NCI-H460 (cell line): ENCODE measurements around the gene CROT. TPM values are rescaled to one million over a fixed set of nuclear protein-coding genes. Genes with fewer than 3 reads are reported as not detected.
A peak's percentile ranks its signal among the peaks of the same experiment; 100 is the strongest.

Experiments
- DNase-seq: peaks from one replicate; pipeline ENCODE4 v3.0.0-alpha.2; 2016; ENCODE audit warnings: low read depth; ENCODE audit errors: extremely low read depth
- small RNA-seq, 2 experiments: library from RNA; depleted of rRNA; stranded (forward); fragments of <200 nt; gene quantifications; one replicate each; pipeline ENCODE3, GENCODE V24; 2014
- total RNA-seq: library from RNA; depleted of rRNA; stranded (reverse); fragments of >200 nt; shearing (Covaris generic); gene quantifications from 2 replicates; pipeline ENCODE4 v1.2.3, GENCODE V29; 2014; rRNA removed

CROT gene
- total RNA-seq, 1 experiment from 2014 or later: 10.9 TPM

GRCh38 chr7:87413951-87414793 is 68.7 kb downstream of the CROT start:
- DNase-seq: no peak

- no peak for DNase-seq
These were observed 69.3 kb downstream of the CROT start for GRCh38 chr7:87414794-87415188.

GRCh38 chr7:87416682-87417587 is 71.5 kb downstream of the CROT start:
- DNase-seq: peak; percentile 67

GRCh38 chr7:87420173-87420572 is 74.7 kb downstream of the CROT start:
- no peak for DNase-seq

GRCh38 chr7:87424075-87424474 is 78.6 kb downstream of the CROT start:
- DNase-seq: no peak

- DNase-seq: no peak
These were observed 80.7 kb downstream of the CROT start for GRCh38 chr7:87426160-87426559.

- no peak for DNase-seq
These were observed 81.8 kb downstream of the CROT start for GRCh38 chr7:87427288-87427687.

- no peak for DNase-seq
These were observed 87.1 kb downstream of the CROT start for GRCh38 chr7:87432536-87432935.

GRCh38 chr7:87435546-87435945 is 90.1 kb downstream of the CROT start:
- DNase-seq: no peak

- no peak for DNase-seq
These were observed 100.4 kb downstream of the CROT start for GRCh38 chr7:87445897-87446296.

- DNase-seq: no peak
These were observed 101.7 kb downstream of the CROT start for GRCh38 chr7:87447116-87447635.

- no peak for DNase-seq
These were observed 102.9 kb downstream of the CROT start for GRCh38 chr7:87448388-87448787.

Small RNA genes within 50 kb of the gene (small RNA-seq; reads per million reads assigned to genes)
- 0 reads per million in 2 experiments for gene RF02195
- 0 reads per million in 2 experiments for gene RF02196

Other genes with a start within 250 kb of the CROT start
- 75.8 and 97.0 TPM in 2 replicates for gene DMTF1, start 193.2 kb upstream of the CROT start, total RNA-seq
- gene TMEM243, start 125.9 kb upstream of the CROT start, total RNA-seq: 30.2 and 33.3 TPM in 2 replicates
- 0.07 TPM in 1 of 2 replicates, not detected in the other for gene ABCB4, start 130.0 kb downstream of the CROT start, total RNA-seq